GM23248 (cell line): ENCODE measurements around the gene NUDCD3.

ENCODE experiments used
- EZH2 ChIP-seq: fragments of 200-600 bp; sonication (generic); IDR thresholded peaks from 2 replicates; pipeline ENCODE4 v1.6.1; 2018; ENCODE audit warnings: antibody characterized with exemption, mild to moderate bottlenecking; ENCODE audit not compliant: insufficient read depth, poor library complexity, severe bottlenecking
- EZH2phosphoT487 ChIP-seq: fragments of 200-600 bp; sonication (generic); IDR thresholded peaks from 2 replicates; pipeline ENCODE4 v1.6.1; 2018; ENCODE audit warnings: antibody characterized with exemption, moderate library complexity, mild to moderate bottlenecking, low read depth; ENCODE audit not compliant: insufficient read depth

GRCh38 chr7:44484482-44485313 lies 5.8 kb downstream of the NUDCD3 start:
- TF ChIP-seq EZH2 (no peak), EZH2phosphoT487 (no peak)
